Stimulated activated CD8-positive, alpha-beta memory T cell treated with anti-CD3 and anti-CD28 coated beads, Interleukin-2, amount 100 ng/mL, for 1 hour (primary cell): ENCODE data around the gene DYNC2I2.
"Not testable (repeated sequence)": the region's sequence is repeated elsewhere in the genome, so short reads cannot be mapped to it uniquely, and the experiment has no call there.

Source experiments
- DNase-seq, 2 donors: peaks; one replicate each; pipeline ENCODE4 v3.0.0-alpha.2; 2020; ENCODE audit warnings: low read depth in 2 of 2

Gene DYNC2I2

GRCh38 chr9:128615571-128615970 lies 41.1 kb downstream of the DYNC2I2 start:
- no peak for DNase-seq

- no peak for DNase-seq
Observed at GRCh38 chr9:128614728-128615127, 41.9 kb downstream of the DYNC2I2 start.

- DNase-seq = no peak
Observed at GRCh38 chr9:128611600-128612394, 44.9 kb downstream of the DYNC2I2 start.

GRCh38 chr9:128610897-128611296 lies 45.8 kb downstream of the DYNC2I2 start:
- no peak for DNase-seq

GRCh38 chr9:128607642-128608350 lies 48.9 kb downstream of the DYNC2I2 start:
- no peak for DNase-seq

- DNase-seq = no peak
Observed at GRCh38 chr9:128603697-128604096, 53.0 kb downstream of the DYNC2I2 start.

GRCh38 chr9:128600099-128600498 lies 56.5 kb downstream of the DYNC2I2 start:
- no peak for DNase-seq

- DNase-seq = no peak
Observed at GRCh38 chr9:128595471-128595870, 61.2 kb downstream of the DYNC2I2 start.

GRCh38 chr9:128593856-128594255 lies 62.8 kb downstream of the DYNC2I2 start:
- no peak for DNase-seq

GRCh38 chr9:128593039-128593438 lies 63.6 kb downstream of the DYNC2I2 start:
- no peak for DNase-seq

GRCh38 chr9:128588581-128589233 lies 67.9 kb downstream of the DYNC2I2 start:
- DNase-seq = no peak

GRCh38 chr9:128587453-128587852 lies 69.2 kb downstream of the DYNC2I2 start:
- no peak for DNase-seq

GRCh38 chr9:128586934-128587333 lies 69.7 kb downstream of the DYNC2I2 start:
- DNase-seq = not testable (repeated sequence)

GRCh38 chr9:128585155-128585554 lies 71.5 kb downstream of the DYNC2I2 start:
- DNase-seq = not testable (repeated sequence)
